GM21367 (cell line): ENCODE results near the gene STAT5B.

Source experiments
- ATAC-seq: cut with Tn5 transposase; IDR thresholded peaks from one replicate; pipeline ENCODE4 v1.9.1; 2021; ENCODE audit not compliant: unreplicated experiment

The STAT5B gene

GRCh38 chr17:42182927-42183734, 93.1 kb downstream of the STAT5B start:
- ATAC-seq, result no peak

- no peak for ATAC-seq
These were observed 94.4 kb downstream of the STAT5B start for GRCh38 chr17:42181851-42182207.

- ATAC-seq, result no peak
These were observed 95.0 kb downstream of the STAT5B start, which contains the start of gene KCNH4 for GRCh38 chr17:42180922-42181850. TSS of gene KCNH4 (minus strand) at chr17:42181142. CDS start at chr17:42180945, 197 bp downstream.

- ATAC-seq, result no peak
These were observed 95.7 kb downstream of the STAT5B start for GRCh38 chr17:42180411-42180921.

- ATAC-seq, result no peak
These were observed 96.2 kb downstream of the STAT5B start for GRCh38 chr17:42179911-42180410.

GRCh38 chr17:42179335-42179734, 96.9 kb downstream of the STAT5B start:
- ATAC-seq, result no peak

- ATAC-seq, result no peak
These were observed 97.4 kb downstream of the STAT5B start for GRCh38 chr17:42178817-42179216.

GRCh38 chr17:42177684-42178083, 98.5 kb downstream of the STAT5B start:
- ATAC-seq, result no peak

GRCh38 chr17:42174126-42174783, 101.9 kb downstream of the STAT5B start:
- ATAC-seq, result no peak

GRCh38 chr17:42171831-42172230, 104.4 kb downstream of the STAT5B start:
- no peak for ATAC-seq

GRCh38 chr17:42169351-42169750, 106.8 kb downstream of the STAT5B start:
- no peak for ATAC-seq

GRCh38 chr17:42167807-42168206, 108.4 kb downstream of the STAT5B start:
- ATAC-seq, result no peak

GRCh38 chr17:42166196-42166763, 109.9 kb downstream of the STAT5B start:
- ATAC-seq, result no peak

GRCh38 chr17:42165751-42166150, 110.4 kb downstream of the STAT5B start:
- no peak for ATAC-seq

- no peak for ATAC-seq
These were observed 112.3 kb downstream of the STAT5B start for GRCh38 chr17:42163696-42164407.

GRCh38 chr17:42163113-42163512, 113.1 kb downstream of the STAT5B start:
- no peak for ATAC-seq

- no peak for ATAC-seq
These were observed 115.7 kb downstream of the STAT5B start for GRCh38 chr17:42160531-42160910.

- ATAC-seq, result no peak
These were observed 116.2 kb downstream of the STAT5B start for GRCh38 chr17:42159796-42160530.

GRCh38 chr17:42155614-42156045, 120.6 kb downstream of the STAT5B start:
- no peak for ATAC-seq
